Smooth muscle cell (in vitro differentiated cells): ENCODE data around the gene GUK1. TPM values are rescaled to one million over a fixed set of nuclear protein-coding genes. Genes with fewer than 3 reads are reported as not detected.

ENCODE experiments used
- DNase-seq: peaks from one replicate; lab custom pipeline; 2025; ENCODE audit not compliant: unreplicated experiment; lab: John Stamatoyannopoulos, UW
- H2AFZ ChIP-seq: fragments of 200-600 bp; sonication (generic); 2 replicates; pipeline ENCODE4 v1.6.0; 2016; ENCODE audit warnings: antibody characterized with exemption, low read depth, mild to moderate bottlenecking
- H3F3A ChIP-seq: fragments of 200-600 bp; sonication (generic); 2 replicates; pipeline ENCODE4 v1.6.0; 2017; ENCODE audit warnings: antibody characterized with exemption, low read depth
- H3K27ac ChIP-seq: fragments of 200-600 bp; sonication (generic); 2 replicates; pipeline ENCODE4 v1.5.1; 2016; ENCODE audit warnings: low read depth, mild to moderate bottlenecking
- H3K27me3 ChIP-seq: fragments of 200-600 bp; sonication (generic); 2 replicates; pipeline ENCODE4 v1.6.1; 2016; ENCODE audit warnings: low read depth, mild to moderate bottlenecking
- H3K36me3 ChIP-seq: fragments of 200-600 bp; sonication (generic); 2 replicates; pipeline ENCODE4 v1.5.1; 2016; ENCODE audit warnings: low read depth
- H3K4me1 ChIP-seq: fragments of 200-600 bp; sonication (generic); 2 replicates; pipeline ENCODE4 v1.5.1; 2016; ENCODE audit warnings: low read depth
- H3K4me2 ChIP-seq: fragments of 200-600 bp; sonication (generic); 2 replicates; pipeline ENCODE4 v1.6.0; 2016; ENCODE audit warnings: mild to moderate bottlenecking
- H3K4me3 ChIP-seq: fragments of 200-600 bp; sonication (generic); 2 replicates; pipeline ENCODE4 v1.5.1; 2016; ENCODE audit warnings: mild to moderate bottlenecking
- H3K79me2 ChIP-seq: fragments of 200-600 bp; sonication (generic); 2 replicates; pipeline ENCODE4 v1.6.0; 2016; ENCODE audit warnings: low read depth, mild to moderate bottlenecking
- H3K9ac ChIP-seq: fragments of 200-600 bp; sonication (generic); 2 replicates; pipeline ENCODE4 v1.6.0; 2016; ENCODE audit warnings: low read depth
- H3K9me3 ChIP-seq: fragments of 200-600 bp; sonication (generic); replicated peaks from 2 replicates; pipeline ENCODE4 v1.5.1; 2016; ENCODE audit warnings: low read depth
- H4K20me1 ChIP-seq: fragments of 200-600 bp; sonication (generic); 2 replicates; pipeline ENCODE4 v1.6.0; 2016; ENCODE audit warnings: low read depth
- CTCF ChIP-seq: fragments of 200-600 bp; sonication (generic); IDR thresholded peaks from 2 replicates; pipeline ENCODE4 v1.5.1; 2017; ENCODE audit warnings: borderline replicate concordance, mild to moderate bottlenecking, antibody characterized with exemption; ENCODE audit not compliant: insufficient read depth, poor library complexity, severe bottlenecking
- WGBS: methylation state at CpG from one replicate; pipeline ENCODE4 v1.1.7; 2016; ENCODE audit warnings: low lambda C conversion rate; 5-methylcytosine and 5-hydroxymethylcytosine counted together
- polyA plus RNA-seq: library from polyadenylated mRNA; unstranded; fragments of >200 nt; fragmentation: Nextera tagmentation; extraction: Ambion mirVana; gene quantifications from 2 replicates; pipeline ENCODE4 v1.2.1, GENCODE V29; 2016
- total RNA-seq: library from RNA; depleted of rRNA; stranded (reverse); fragments of >200 nt; gene quantifications from 2 replicates; pipeline ENCODE4 v1.2.3, GENCODE V29; 2014

The GUK1 gene
- total and polyA plus RNA-seq, 2 experiments from 2014 or later = 205 to 465 TPM

- H3K27me3 ChIP-seq = no peaks in the 10 kb centered on the region
- peaks cover 16% of the 10 kb centered on the region for H3K4me1 ChIP-seq
- H3K79me2 ChIP-seq = peaks cover 56% of the 10 kb centered on the region
- no peak overlapping the region for H3K27ac ChIP-seq
- no peak overlapping the region for H3K4me2 ChIP-seq
- H3K9me3 ChIP-seq = no peaks in the 10 kb centered on the region
- DNase-seq = no peak
- H3K4me3 ChIP-seq = no peak overlapping the region
- H3K9ac ChIP-seq = no peak overlapping the region
- TF ChIP-seq CTCF = no peak
- no peaks in the 10 kb centered on the region for H3F3A ChIP-seq
- no peaks in the 10 kb centered on the region for H3K36me3 ChIP-seq
- peaks cover 89% of the 10 kb centered on the region for H4K20me1 ChIP-seq
- H2AFZ ChIP-seq = no peak overlapping the region
- WGBS = 90% methylated on average over 16 of the region's 16 CpGs
Measured at GRCh38 chr1:228144193-228144992, 4.3 kb downstream of the GUK1 start.

DNA sequence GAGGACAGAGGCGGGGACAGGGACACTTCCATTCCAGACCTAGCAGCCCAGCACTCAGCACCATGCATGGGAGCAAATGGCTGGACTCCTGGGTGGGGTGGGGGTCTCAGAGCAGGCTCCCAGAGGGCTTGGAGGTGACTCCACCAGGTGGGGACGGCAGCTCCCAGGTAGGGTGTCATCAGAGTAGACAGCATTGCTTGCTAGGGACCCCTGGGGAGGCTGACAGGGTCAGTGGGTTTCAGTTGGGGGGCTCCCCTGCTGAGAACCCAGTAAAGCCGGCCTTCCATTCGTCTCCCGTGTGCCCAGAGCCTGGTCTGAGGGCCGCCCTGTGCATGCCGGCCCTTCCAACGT lies 4.9 kb downstream of the GUK1 start:
- Histone ChIP-seq H3K36me3 (no peaks in the 10 kb centered on the region), H3K4me1 (peaks cover 20% of the 10 kb centered on the region), H4K20me1 (peaks cover 94% of the 10 kb centered on the region), H2AFZ (no peak overlapping the region), H3K79me2 (peaks cover 56% of the 10 kb centered on the region), H3K27ac (no peak overlapping the region), H3K4me3 (no peak overlapping the region), H3K9me3 (no peaks in the 10 kb centered on the region), H3F3A (no peaks in the 10 kb centered on the region), H3K27me3 (no peaks in the 10 kb centered on the region), H3K9ac (no peak overlapping the region), H3K4me2 (no peak overlapping the region)
- 98% methylated on average over 7 of the region's 8 CpGs for WGBS
- no peak for TF ChIP-seq CTCF
- no peak for DNase-seq

DNA sequence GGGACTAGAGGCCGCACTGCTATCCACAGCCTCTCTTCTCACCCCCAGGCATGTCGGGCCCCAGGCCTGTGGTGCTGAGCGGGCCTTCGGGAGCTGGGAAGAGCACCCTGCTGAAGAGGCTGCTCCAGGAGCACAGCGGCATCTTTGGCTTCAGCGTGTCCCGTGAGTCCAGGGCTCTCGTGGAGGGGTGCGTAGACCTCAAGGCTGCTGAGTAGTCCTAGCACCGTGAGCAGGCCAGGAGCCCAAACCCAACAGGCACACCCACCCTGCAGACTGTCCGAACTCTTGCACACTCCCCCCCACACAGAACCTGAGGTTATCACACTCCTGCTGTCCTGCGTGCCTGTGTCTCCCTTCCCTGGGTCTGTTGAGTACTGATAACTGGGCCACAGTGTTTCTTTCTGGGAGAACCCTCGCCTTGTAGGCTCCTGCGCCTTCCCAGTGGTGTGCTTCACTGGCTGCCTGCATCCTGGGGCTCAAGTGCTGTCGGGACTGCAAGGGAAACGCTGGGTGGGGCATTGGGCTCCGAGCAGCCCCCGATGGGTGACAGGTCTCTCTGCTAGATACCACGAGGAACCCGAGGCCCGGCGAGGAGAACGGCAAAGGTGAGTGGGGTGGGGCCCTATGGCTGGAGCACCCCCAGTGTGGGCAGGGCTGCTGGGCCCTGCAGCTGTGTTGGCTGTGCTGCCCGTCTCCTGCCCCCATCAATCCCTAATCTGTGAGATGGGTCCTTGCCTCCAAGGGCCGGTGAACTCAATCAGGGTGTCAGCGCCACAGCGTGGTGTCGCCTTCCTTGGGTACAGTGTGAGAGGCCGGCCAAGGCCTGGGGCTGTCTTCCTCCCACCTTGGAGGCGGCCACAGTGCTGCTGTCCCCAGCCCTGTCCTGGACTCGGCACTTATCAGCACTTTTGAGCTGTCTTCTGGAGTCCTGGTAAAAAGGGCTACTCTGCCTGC lies 5.7 kb downstream of the GUK1 start:
- Histone ChIP-seq H3K4me2 (no peak overlapping the region), H3K4me1 (peaks cover 19% of the 10 kb centered on the region), H3K4me3 (no peak overlapping the region), H3K79me2 (peaks cover 51% of the 10 kb centered on the region), H3F3A (no peaks in the 10 kb centered on the region), H3K27ac (no peak overlapping the region), H3K9ac (no peak overlapping the region), H3K27me3 (no peaks in the 10 kb centered on the region), H3K9me3 (no peaks in the 10 kb centered on the region), H2AFZ (no peak overlapping the region), H4K20me1 (peaks cover 94% of the 10 kb centered on the region), H3K36me3 (no peaks in the 10 kb centered on the region)
- TF ChIP-seq CTCF = no peak
- WGBS = 97% methylated on average over 31 of the region's 31 CpGs
- no peak for DNase-seq
